ENCODE measurements around the gene EVA1C.
"Not testable (repeated sequence)": the region's sequence is repeated elsewhere in the genome, so short reads cannot be mapped to it uniquely, and the experiment has no call there.

Gene EVA1C

DNA sequence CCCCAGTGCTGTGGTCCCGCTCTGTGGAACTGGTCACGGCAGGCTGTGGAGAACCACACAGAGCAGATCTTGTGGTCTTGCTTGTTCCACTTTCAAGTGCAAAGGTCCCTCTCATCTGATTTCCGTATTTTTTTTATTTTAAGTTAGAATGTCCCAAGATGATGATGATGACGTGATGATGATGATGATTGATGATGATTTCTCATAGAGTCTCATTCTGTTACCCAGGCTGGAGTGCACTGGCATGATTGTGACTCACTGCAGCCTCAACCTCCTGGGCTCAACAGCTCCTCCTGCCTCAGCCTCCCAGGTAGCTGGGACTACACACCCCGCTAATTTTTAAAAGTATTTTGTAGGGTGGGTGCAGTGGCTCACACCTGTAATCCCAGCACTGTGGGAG is 12.2 kb downstream of the EVA1C start:
- DNase-seq (ENCODE audit: low read depth): peak; percentile 24

DNA sequence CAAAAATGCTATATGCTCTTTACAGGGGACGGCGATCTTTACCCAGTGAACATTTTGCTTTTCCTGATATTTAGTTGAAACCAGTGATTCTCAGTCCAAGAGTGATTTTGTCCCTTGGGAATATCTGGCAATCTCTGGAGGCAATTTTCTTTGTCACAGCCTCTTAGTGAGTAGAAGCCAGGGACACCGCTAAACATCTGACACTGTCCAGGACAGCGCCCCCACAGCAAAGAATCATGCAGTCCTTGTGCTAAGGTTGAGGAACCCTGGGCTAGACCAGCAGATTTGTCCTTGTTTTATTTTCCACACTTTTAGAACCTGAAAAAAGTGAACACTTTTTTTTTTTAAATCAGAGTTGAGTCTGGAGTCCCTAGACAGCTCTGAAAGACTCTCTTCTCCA is 13.1 kb downstream of the EVA1C start:
- no peak for DNase-seq (ENCODE audit: low read depth)

DNA sequence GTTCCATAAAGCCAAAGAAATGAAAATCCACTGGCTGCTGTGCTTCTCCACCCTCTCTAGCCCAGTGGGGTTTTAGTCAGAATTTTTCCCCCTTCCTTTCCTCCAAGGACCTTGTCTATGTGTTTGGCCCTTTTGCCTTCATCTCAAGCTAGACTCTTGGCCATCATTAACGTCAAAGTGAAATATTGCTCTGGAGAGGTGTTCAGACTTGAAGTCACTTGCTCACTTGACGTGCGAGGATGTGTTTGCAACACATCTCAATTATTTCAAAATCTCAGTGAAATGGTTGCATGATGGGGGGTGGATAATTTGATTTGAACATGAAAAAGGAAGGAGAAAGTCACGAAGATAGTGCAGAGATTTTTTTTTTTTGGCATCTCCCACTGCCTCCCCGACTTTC is 13.6 kb downstream of the EVA1C start:
- DNase-seq (ENCODE audit: low read depth): no peak

DNA sequence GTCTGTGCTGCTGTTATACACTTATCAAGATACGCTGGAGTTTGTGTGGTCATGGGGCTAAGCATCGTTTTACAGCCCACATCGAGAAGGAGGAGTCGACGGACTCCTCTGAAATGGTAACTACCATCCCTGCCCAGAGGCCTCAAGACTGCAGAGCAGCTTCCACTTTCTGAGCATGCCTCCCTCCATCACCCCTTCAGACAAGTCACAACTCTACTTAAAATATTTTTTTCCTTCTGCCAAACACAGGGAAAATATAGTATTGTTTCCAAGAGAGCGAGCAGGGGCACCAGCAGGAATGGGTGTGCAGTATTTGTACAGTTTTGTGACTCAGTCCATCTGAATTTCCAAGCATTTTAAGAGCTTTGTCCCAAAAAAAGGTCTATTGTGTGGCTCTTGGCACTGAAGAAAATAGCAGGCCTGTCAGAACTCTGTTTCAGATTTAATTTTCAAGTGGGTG is 14.1 kb downstream of the EVA1C start:
- peak; percentile 54 for DNase-seq (ENCODE audit: low read depth)

DNA sequence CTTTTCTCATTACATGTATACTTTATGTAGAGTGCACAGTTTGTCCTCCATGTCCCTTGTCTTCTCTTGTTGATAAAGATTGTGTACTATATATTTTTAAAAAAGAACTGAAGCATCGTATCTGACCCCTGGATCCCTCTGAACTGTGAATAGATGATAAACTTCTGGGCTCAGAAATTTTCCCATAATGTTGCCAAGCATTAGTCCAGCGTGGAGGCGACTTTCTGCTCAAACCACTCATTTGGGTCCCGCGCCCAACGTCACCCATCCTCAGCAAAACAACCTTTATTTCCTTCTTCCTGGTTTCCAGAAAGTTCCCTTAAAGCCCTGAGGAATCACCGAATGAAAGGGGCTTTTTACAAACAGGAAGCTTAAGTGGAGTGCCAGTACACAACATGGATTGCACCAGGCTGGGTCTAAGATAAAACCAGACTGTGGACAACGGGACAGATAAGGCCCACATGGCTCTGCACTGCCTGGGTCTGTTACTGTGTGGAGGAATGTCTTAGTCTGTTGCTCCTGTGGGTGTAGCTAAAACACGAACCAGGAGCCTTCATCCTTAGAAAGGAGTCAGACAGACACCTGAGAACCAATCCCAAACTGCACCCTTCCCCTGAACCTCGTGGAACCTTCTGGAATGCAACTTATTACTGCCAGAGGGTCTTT is 15.6 kb downstream of the EVA1C start:
- DNase-seq (ENCODE audit: low read depth): no peak

DNA sequence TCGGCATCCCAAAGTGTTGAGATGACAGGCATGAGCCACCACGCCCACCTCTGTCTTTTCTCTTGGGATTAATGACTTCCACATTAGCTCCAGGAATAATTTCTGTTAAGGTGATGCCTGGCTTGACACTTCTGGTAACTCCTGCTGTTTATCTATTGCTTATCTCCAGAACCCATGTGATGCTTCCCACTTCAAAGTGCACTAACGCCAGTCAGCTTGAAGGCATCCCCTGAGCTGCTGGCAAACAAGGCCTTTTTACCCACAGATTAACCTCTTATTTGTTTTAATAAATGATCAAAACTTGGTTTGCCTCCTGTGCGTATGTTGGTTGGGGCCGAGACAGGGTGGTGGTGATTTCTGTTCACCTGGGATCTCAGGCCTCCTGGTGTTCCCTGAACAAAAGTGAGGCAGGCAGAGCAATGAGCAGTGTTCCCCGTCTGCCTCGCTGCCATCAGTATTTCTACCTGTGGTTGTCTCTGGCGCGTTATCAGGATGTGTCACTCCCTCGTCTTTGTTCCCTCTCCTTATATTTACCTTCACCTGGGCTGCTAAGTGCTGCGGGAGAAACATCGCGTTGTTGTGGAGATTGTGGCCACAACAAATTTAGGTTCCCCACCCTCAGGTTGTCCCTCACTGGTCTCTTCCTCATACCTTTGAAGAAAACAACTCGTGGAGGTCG is 20.6 kb downstream of the EVA1C start:
- DNase-seq (ENCODE audit: low read depth): not testable (repeated sequence)

DNA sequence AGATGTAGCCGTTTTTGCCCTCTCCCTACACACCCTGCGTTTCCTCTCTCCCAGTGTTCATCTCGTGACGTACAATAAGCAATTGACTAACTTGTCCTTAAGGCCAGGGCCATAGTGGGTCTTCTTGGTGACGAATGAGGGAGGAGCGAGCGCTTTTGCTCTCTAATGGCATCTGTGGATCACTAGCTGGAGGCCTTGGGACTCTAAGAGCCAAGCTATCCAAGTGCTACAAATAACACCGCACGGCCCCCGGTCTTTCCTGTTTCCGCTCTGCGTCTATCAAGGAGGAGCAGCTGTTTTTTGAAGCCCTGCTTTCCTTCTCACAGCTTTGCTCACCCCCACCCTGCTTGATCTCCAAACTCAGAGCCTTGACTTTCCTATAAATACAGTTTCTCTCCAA is 25.2 kb downstream of the EVA1C start:
- DNase-seq (ENCODE audit: low read depth): no peak

DNA sequence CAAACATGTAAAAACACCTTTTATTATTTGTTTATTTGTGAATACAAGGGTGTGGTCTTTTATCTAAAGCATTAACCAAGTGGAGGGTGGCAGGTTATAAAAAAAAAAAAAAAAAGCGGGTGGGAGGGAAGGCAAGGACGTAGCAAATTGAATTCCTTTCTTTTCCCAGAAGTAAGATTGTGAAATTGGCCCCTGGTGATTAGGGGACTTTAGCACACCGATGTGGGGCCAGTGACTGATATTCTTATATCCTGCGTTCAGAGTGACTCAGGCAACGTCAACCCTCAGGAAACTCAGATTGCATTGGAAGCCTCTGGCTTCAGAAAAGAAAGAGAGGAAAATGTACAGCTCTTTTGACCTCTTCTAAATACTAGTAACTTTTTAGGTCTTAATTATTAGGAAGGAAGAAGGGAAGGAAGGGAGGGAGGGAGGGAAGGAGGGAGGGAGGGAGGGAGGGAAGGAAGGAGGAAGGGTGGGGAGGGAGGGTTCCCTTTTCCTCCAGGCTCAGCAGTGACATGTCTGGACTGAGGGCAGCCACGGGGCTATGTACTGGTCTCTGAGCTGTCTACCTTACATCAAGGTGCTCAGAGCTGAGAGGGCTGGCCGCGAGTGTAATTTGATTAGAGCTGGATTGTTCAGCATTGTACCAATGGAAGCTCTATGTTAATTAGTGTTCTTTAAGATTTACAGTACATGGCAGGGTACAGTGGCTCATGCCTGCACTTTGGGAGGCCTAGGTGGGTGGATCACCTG is 30.2 kb downstream of the EVA1C start:
- DNase-seq (ENCODE audit: low read depth): no peak

DNA sequence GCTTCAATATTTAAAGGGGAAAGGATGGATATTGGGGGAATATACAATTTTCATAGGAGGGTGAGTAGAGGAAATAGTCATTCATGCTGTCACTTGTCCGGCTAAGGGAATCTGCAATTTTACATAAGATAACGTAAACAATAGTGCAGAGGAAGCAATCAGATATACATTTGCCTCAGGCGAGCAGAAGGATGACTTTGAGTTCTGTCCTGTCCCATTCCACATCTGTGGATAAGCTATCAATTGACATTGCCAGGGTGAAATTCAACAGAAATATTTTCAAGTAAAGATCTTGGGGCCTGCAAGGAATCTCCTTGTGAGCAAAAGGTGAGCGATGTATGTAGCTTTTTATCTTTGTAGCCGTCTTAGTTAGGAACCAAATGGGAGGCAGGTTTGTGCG is 32.6 kb downstream of the EVA1C start:
- no peak for DNase-seq (ENCODE audit: low read depth)

DNA sequence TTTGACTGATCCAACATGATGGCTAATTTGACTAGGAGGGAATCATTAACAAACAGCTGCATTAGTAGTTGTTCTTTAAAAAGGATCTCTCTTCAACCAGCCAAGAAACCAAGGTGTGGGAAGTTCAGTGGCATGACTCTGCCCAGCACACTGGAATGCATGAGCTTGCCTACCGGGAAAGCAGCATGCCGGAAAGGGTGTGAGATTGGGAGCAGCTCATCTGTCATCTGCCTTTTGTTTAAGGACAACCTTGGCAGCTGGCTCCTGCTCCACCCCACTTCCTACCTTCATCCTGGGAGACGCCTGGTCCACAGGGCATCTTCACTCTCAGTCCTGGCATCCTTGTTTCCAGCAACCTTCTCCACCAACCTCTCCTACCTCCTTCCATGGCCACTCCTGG is 33.9 kb downstream of the EVA1C start:
- DNase-seq (ENCODE audit: low read depth): not testable (repeated sequence)

DNA sequence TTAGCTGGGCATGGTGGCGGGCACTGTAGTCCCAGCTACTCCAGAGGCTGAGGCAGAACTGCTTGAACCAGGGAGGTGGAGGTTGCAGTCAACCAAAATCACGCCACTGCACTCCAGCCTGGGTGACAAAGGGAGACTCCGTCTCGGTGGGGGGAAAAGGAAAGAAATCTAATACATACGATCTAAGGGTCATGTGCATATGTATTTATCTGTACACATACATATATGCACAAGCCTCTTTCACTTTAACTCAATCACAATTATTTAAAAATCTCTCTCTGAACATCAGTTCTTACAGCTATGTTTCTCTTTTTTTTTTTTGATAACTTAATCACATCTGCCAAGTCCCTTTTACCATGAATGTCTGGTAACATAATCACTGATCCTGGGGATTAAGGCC is 34.7 kb downstream of the EVA1C start:
- DNase-seq (ENCODE audit: low read depth): no peak

DNA sequence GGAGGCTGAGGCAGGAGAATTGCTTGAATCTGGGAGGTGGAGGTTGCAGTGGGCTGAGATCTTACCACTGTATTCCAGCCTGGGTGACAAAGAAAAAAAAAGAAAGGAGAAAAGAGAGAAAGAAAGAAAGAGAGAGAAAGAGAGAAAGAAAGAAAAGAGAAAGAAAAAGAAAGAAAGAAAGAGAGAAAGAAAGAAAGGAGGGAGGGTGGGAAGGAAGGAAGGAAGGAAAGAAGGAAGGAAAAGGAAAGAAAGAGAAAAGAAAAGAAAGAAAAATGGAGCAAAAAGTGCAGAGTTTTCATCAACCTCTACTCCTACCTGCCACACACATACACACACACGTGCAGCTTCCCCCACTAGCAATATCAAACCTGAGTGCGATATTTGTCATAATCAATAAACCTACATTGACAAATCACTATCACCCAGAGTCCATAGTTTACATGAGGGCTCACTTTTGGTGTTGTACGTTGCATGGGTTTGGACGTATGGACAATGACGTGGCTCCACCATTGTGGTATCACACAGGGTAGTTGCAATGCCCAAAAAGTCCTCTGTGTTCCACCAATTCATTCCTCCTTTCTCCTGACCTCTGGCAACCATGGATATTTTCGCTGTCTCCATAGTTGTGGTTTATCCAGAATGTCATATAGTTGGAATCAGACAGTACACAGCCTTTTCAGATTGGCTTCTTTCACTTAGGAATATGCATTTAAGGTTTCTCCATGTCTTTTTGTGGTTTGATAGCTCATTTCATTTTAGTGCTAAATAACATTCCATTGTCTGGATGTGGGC is 36.5 kb downstream of the EVA1C start:
- DNase-seq (ENCODE audit: low read depth): no peak

DNA sequence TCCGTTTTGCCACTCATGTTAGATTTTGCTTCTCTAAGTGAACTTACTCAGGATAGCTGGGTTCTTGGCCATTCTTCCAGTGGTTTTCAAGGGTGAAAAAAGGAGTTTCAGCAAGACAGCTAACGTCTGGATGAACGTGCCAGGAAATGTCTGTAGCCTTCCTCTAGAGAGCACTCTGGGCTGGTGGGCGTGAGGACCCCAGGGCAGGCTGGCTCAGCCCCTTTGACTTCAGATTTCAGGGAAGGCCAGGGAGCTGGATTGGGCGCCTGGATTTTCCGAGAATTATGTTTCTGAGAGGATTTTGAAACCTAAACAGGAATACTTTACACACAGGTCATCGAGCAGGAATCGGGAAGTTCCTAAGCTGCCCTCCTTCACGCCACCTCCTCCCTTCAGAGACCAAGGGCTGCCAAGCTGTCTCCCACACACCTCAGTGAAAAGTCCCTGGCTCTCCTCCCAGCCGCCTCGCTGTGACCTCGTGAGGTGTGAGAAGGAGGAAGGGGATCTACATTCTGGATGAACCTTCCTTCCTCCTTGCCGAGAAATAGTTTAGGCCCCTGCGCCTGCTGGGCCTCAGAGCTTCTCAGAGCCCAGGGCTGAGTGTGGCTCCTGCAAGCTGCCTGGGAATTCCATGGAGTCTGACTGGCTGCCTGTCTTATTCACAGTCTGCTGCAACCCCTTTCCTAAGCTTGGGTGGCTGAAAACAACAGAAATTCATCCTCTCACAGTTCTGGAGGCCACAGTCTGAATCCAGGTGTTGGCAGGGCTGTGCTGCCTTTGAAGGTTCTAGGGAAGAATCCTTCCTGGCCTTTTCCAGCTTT is 38.6 kb downstream of the EVA1C start:
- DNase-seq (ENCODE audit: low read depth): peak; percentile 27

DNA sequence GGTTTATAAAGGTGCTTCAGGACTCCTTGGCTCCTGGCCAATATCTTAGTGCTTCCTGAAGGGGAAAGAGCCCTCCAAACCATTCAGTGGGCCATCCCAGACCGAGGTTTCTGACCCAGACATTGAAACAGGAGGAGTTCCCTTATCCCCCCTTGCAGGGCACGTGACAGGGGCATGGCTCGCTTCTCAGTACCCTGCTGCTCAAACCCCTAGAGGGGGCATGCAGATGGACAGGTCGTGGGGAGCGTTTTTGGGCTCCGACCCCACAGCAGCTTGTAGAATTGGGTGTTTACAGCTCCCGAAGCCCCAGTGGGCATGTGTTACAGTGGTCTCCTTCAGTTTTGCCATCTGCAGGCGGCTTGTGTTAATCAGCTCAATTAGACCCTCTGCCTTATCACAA is 39.7 kb downstream of the EVA1C start:
- not testable (repeated sequence) for DNase-seq (ENCODE audit: low read depth)

DNA sequence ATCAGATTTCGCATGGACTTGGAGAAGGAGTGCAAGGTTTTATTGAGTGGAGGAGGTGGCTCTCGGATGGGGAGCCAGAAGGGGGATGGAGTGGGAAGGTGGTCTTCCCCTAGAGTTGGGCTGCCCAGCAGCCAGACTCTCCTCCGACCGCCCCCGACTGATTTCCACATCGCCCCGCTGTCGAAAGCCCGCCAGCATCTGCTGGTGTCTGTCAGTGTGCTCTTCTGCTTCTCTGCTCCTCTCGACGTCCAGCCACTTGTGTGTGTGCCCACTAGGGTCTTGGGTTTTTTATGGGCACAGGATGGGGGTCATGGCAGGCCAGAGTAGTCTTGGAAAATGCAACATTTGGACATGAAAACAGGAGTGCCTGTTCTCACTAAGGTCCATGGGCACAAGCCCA is 40.1 kb downstream of the EVA1C start:
- no peak for DNase-seq (ENCODE audit: low read depth)

DNA sequence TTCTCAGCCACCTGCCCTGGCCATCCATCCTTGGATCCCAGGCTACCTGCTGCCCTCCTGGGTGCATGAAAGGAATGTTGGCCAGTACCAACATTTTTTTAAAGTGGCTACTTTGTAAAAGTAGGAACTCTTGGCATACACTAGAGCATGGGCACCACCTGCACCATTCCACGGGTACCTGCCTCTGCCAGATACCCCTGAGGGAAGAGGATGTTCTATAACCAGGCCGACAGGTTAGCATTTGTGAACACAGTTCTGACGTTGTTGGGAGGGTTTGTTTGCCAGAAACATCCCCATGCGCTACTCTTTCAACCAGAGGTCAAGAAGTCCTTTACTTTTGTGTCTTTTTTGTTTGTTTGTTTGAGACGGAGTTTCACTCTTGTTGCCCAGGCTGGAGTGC is 43.0 kb downstream of the EVA1C start:
- DNase-seq (ENCODE audit: low read depth): no peak

DNA sequence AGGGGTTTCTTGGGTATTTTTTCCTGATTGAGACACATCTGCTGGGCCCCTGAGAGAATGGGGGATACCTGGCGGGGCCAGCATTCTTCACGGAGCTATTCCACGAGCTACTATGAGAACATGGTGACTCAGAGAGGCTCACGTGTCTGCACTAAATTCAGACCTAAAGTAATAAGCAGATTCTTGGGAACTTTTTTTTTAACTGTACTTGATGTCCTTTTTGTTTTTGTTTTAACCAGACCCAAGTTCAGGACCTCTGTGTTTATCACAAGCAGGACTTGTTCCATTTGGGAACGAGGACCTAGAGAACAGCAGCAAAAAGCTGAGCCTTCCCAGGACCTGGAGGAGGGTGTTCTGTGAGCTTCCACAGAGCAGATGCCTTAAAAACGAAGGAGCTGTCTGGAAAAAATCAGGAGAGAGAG is 44.0 kb downstream of the EVA1C start:
- DNase-seq (ENCODE audit: low read depth): no peak

DNA sequence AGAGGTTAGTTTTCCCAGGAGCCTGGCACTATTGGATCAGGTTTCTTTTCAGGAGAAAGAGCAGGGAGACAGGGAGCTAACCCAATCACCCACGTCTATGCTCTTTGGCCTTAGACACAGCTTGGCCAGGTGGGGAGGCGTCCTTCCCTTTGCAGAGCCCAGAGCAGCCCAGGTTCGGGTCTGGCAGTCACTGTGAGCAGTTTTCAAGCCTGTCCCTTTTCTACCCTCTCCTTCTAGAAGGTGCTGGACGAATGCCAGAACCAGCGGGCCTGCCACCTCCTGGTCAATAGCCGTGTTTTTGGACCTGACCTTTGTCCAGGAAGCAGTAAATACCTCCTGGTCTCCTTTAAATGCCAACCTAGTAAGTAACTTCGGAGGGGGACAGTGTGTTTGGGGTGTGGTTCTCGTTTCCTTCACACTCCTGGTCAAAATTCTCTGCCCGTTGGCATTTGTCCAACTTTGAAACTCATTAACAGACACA is 44.9 kb downstream of the EVA1C start:
- no peak for DNase-seq (ENCODE audit: low read depth)

DNA sequence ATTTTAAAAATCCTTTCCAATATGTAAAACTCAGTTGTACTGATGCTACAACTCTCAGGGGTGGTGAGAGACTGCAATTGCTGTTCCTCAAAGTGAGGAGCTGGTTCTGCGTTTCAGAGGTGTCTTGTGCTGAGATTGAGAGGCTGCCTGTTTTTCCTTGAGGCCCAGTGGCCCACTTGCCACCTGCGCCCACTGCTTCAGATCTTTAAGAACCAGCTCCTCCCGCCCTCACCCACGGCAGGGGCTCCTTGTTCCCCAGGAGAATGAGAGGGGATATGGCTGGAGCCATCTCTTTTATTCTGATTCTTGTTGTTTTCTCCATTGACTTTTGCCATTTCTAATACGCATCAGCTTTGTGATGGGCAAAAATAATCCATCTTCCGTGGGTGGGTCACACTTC is 45.5 kb downstream of the EVA1C start:
- no peak for DNase-seq (ENCODE audit: low read depth)

DNA sequence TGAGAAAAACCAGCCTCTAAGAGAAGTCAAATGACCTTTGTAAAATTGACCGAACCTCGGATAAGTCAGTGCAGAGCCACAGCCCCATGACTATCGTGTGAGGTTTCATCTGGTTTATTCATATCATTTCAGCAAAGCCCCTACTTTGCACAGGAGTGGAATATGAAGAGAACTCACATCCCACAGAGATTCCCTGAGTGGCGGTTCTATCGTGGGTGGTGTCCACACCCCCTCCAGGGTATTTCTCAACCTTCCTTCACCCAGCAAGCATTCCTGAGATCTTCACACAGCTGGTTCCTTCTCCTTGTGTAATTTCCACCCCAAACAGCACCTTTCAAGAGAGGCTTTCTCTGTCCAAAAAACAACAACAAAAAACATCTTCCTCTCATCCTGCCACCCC is 47.5 kb downstream of the EVA1C start:
- DNase-seq (ENCODE audit: low read depth): no peak

DNA sequence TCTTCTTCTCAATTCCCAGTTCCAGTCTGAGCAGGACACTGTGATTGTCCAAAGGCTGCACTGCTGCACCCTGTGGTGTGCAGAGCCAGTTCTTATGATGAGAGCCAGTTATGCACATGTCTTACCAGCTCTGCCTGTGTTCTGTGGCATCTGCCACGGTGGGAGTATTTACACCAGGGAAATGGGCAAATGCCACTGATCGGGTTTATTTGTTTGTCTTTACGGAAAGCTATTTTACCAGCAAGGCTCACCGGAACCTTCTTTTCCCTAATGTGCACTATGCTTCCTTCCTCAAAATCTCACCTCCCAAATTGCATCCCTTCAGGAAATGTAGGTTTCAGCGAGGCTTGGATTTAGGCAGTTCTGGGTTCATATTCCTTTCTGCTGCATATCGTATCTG is 49.0 kb downstream of the EVA1C start:
- no peak for DNase-seq (ENCODE audit: low read depth)
